HFF-Myc (cell line): Measurements from ENCODE around the gene TXNDC11.

ENCODE experiments used
- DNase-seq: peaks from one replicate; pipeline ENCODE4 v3.0.0-alpha.2; 2011; ENCODE audit warnings: low read depth; ENCODE audit errors: extremely low read depth
- H3K4me3 ChIP-seq: replicated peaks from 2 replicates; pipeline ENCODE4 v1.5.1; 2011; ENCODE audit warnings: low read depth, mild to moderate bottlenecking, control low read depth, low read length
- TF ChIP-seq, protein P1 (sequence below): IDR thresholded peaks from 2 replicates; pipeline ENCODE4 v1.5.1; 2012; ENCODE audit warnings: mild to moderate bottlenecking, low read depth, low read length, control low read depth; ENCODE audit errors: missing control alignments

TXNDC11 gene

DNA sequence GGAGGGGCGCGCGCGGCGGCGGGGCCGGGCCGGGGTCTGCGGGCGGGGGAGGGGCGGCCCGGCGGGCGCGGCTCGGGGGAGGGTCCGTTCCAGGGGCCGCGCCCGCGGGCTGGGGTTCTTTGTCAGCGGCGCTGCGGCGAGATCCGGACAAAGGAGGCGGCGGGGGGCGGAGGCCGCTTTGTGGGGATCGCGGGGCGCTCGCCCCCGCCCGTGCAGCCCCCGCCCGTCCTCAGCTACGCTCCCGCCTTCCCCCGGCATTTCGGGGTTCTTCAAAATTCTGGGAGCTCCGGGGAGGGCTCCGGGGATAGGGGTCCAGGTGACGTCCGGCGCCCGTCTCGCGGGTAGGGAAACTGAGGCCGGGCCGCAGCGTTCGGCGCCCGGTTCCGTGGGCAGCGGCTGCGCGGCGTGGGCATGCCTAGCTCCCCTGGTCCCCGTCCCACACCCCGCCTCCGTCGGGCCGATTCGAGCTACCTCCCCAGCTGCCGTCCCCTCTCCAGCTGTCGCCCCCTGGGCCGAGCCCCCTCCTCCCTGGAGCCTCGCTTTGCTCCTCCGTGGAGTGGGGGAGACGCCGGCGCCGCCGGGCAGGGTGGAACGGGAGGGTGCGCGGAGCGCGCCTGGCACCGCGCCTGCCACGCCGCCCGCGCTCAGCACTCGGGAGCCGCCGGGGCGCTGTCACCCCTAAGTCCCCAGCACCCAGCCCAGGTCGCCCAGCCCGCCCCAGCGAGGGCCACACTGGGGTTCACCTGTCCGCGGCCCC is 73.9 kb downstream of the TXNDC11 start:
- no peak for DNase-seq
- TF ChIP-seq, protein P1, sequence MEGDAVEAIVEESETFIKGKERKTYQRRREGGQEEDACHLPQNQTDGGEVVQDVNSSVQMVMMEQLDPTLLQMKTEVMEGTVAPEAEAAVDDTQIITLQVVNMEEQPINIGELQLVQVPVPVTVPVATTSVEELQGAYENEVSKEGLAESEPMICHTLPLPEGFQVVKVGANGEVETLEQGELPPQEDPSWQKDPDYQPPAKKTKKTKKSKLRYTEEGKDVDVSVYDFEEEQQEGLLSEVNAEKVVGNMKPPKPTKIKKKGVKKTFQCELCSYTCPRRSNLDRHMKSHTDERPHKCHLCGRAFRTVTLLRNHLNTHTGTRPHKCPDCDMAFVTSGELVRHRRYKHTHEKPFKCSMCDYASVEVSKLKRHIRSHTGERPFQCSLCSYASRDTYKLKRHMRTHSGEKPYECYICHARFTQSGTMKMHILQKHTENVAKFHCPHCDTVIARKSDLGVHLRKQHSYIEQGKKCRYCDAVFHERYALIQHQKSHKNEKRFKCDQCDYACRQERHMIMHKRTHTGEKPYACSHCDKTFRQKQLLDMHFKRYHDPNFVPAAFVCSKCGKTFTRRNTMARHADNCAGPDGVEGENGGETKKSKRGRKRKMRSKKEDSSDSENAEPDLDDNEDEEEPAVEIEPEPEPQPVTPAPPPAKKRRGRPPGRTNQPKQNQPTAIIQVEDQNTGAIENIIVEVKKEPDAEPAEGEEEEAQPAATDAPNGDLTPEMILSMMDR: no peak

DNA sequence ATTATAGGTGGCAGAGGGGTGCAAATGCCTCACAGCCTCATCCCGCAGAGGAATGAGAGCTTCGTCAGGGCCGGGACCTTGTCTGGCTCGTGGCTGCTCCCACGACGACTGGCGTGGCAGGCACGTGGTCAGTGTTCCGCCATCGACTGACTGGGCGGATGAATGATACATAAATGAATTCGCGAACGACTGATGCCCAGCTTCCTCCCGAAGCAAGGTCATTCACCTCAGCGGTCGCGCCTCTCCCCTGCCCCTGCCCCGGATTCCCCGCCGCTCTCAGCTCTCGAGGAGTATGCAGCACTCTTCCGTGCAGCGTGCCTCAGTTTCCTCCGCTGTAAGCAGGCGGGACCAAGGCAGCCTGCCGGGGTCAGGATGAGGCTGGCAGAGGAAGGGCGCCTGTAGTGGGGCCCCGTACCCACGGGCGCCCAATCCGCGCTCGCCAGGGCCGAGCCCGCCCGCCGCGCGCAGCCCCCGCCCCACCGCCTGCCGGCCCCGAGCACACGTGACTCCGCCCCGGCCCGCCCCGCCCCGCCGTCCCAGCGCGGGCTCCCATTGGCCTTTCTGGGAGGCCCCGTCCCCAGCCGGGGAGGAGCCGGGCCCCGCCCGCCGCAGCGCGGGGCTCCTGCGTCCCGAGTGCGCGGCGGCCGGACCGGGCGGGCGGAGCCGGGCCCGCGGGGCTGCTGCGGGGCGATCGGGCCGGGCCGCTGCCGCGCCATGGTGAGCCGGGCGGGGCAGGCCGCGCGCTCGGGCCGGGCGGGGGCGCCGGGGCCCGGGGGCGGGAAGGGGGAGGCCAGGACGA is 74.6 kb downstream of the TXNDC11 start, which contains the start of gene SNN:
TSS of gene SNN (plus strand) at position 632 of the 799 bp plus-strand sequence. CDS start 7,605 bp downstream, outside the sequence.
- no peak for DNase-seq
- TF ChIP-seq, protein P1: no peak
- peak within 1 kb of the TSS; percentile 58 for H3K4me3 ChIP-seq

More for the DNA sequence above, 73.9 kb downstream of the TXNDC11 start:
- H3K4me3 ChIP-seq: peak overlapping the region; percentile 58

DNA sequence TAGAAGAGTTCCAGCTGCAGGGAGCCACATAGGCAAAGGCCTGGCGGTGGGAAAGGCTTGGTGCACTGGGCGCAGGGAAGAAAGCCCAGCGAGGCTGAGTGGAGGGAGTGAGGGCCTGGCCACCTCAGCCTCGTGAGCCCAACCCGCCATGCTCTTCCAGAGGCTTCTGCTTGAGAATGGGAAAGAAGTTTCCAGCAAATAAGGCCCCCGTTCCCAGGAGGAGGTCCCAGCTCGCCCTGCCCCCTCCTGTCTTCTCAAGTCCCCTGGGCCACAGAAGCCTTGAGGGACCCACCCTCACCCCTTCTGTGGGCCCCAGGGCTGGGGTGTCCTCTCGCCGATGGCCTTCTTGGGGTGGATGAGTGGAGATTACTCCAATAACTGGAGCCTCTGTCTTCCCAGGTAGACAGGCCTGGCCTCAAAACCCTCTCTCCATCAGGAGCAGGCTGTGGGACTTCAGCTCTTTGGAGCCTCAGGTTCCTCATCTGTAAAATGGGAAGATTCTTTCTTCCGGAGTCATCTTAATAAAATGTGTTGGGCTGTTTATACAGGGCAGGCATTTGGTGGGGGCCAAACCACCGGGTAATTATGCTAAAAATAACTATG is 75.3 kb downstream of the TXNDC11 start:
- no peak overlapping the region for H3K4me3 ChIP-seq
- TF ChIP-seq, protein P1: no peak
- no peak for DNase-seq

DNA sequence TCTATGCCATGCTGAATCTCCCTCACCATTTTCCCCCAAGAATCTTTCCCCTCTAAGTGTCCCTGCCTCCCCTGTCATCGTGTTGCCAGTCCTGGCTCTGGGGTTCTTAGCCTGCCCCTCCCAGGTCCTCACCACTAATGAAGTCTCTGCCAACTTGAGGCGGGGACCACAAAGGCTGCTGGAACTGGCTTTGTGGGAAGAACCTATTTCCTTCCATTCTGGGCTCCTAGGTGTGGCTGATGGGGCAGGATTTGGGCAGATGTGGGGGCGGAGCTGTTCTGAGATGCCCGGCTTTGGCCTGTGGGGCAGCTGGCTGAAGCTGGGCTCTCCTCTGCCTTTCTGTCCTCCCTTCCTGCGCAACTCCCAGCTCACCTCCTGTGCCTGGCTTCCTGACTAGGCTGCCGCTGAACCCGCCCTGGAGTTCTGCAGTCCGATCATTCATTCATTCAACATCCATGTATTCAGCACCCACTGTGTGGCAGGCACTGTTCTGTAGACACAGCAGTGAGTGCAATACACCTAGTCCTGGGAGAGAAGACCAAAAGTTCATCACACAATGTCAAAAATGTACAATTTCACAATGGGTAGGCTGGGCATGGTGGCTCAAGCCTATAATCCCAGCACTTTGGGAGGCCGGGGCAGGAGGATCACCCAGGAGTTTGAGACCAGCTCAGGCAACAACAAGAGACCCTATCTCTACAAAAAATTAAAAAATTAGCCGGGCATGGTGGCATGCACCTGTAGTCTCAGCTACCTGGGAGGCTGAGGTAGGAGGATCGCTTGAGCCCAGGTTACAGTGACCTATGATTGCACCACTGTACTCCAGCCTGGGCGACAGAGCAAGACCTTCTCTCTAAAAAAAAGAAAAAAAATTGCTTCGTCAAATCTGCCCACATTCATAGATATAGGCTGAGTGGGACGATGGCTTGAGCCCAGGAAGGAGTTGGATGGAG is 76.3 kb downstream of the TXNDC11 start:
- DNase-seq: no peak
- no peak overlapping the region for H3K4me3 ChIP-seq

DNA sequence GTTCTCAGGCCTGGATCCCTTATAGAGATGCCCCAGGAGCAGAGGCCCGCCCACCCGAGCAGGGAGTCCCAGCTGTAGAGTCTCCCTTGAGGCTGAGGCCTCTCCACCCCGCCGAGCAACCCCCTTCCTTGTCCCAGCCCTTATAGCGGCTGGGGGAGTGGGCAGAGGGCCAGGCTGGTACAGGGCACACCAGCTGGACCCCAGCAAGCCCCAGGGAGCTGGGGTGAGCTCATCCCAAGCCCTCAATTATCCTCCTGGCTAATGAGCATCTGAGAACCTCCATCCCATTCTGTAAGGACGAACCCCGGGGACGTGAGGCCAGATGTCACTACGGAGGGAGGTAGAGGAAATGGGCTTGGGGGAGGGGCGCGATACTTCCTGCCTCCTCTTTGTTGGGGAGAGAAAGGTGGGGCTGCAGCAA is 77.6 kb downstream of the TXNDC11 start:
- TF ChIP-seq, protein P1: no peak
- H3K4me3 ChIP-seq: no peak overlapping the region
- no peak for DNase-seq

More for the DNA sequence above, 76.3 kb downstream of the TXNDC11 start:
- TF ChIP-seq, protein P1: no peak

DNA sequence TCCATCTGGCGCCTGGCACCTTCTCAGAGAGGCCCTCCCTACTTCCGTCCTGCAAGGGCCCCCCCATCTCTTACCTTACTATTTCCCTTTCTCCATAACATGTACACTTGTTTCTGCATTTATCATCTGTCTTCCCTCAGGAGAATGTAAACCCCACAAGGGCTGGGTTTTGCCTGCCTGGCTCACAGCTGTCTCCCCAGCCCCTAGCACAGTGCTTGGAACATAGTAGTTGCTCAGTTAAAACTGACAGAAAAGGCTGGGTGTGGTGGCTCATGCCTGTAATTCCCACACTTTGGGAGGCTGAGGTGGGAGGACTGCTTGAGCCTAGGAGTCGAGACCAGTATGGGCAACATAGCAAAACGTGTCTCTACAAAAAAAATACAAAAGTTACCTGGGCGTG is 80.1 kb downstream of the TXNDC11 start:
- H3K4me3 ChIP-seq: no peak overlapping the region
- DNase-seq: no peak
- TF ChIP-seq, protein P1: no peak
